A673 (cell line): ENCODE data around the gene POLR2J.

Source experiments
- EZH2 ChIP-seq: fragments of 200-600 bp; sonication (generic); IDR thresholded peaks from 2 replicates; pipeline ENCODE4 v1.6.1; 2017; ENCODE audit warnings: borderline replicate concordance, low read depth, mild to moderate bottlenecking, mixed read lengths, antibody characterized with exemption, low read length; ENCODE audit not compliant: poor library complexity, severe bottlenecking
- TF ChIP-seq, protein P1 (sequence below): fragments of 300-800, 200-600 bp; sonication (generic); conservative IDR thresholded peaks from 2 replicates; pipeline ENCODE4 v1.5.1; 2017; ENCODE audit warnings: low read depth, mild to moderate bottlenecking, antibody characterized with exemption, low read length, moderate library complexity, mixed read lengths

- TF ChIP-seq, protein P1, sequence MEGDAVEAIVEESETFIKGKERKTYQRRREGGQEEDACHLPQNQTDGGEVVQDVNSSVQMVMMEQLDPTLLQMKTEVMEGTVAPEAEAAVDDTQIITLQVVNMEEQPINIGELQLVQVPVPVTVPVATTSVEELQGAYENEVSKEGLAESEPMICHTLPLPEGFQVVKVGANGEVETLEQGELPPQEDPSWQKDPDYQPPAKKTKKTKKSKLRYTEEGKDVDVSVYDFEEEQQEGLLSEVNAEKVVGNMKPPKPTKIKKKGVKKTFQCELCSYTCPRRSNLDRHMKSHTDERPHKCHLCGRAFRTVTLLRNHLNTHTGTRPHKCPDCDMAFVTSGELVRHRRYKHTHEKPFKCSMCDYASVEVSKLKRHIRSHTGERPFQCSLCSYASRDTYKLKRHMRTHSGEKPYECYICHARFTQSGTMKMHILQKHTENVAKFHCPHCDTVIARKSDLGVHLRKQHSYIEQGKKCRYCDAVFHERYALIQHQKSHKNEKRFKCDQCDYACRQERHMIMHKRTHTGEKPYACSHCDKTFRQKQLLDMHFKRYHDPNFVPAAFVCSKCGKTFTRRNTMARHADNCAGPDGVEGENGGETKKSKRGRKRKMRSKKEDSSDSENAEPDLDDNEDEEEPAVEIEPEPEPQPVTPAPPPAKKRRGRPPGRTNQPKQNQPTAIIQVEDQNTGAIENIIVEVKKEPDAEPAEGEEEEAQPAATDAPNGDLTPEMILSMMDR: no peak
- TF ChIP-seq EZH2: no peak
Measured at GRCh38 chr7:102463841-102464576, 14.7 kb downstream of the POLR2J start.
